GM12878 (cell line): ENCODE results near the gene BHLHA15.

Experiments
- CBX5 ChIP-seq: sonication (generic); IDR thresholded peaks from 2 replicates; pipeline ENCODE4 v1.6.1; 2016; ENCODE audit warnings: low read depth, moderate library complexity, mild to moderate bottlenecking, inconsistent platforms
- CREB1 ChIP-seq: IDR thresholded peaks from 2 replicates; pipeline ENCODE4 v1.6.1; 2012; ENCODE audit warnings: low read depth, mild to moderate bottlenecking, inconsistent platforms
- CREM ChIP-seq: IDR thresholded peaks from 2 replicates; pipeline ENCODE4 v1.6.1; 2014; ENCODE audit warnings: antibody characterized with exemption, low read depth
- EP300 ChIP-seq, 2 experiments: fragments of 150-350 bp in 1 of 2; IDR thresholded peaks; 2 replicates each; pipeline ENCODE4 v1.6.1; 2011 to 2012; ENCODE audit warnings: low read depth in 2 of 2, low read length in 2 of 2, borderline replicate concordance in 1 of 2, improper control_type of control experiment in 1 of 2, inconsistent platforms in 1 of 2; ENCODE audit not compliant: control insufficient read depth in 1 of 2
- JUND ChIP-seq: IDR thresholded peaks from 2 replicates; pipeline ENCODE4 v1.6.1; 2012; ENCODE audit warnings: low read depth, mild to moderate bottlenecking, low read length, improper control_type of control experiment, moderate library complexity
- POLR2AphosphoS5 ChIP-seq: IDR thresholded peaks from 2 replicates; pipeline ENCODE4 v1.6.1; 2011; ENCODE audit warnings: mild to moderate bottlenecking, low read length, inconsistent platforms
- POU2F2 ChIP-seq: IDR thresholded peaks from 3 replicates; pipeline ENCODE4 v1.6.1; 2011; ENCODE audit warnings: low read depth, mild to moderate bottlenecking, low read length, borderline replicate concordance
- REST ChIP-seq: IDR thresholded peaks from 2 replicates; pipeline ENCODE4 v1.6.1; 2012; ENCODE audit warnings: mild to moderate bottlenecking, low read depth, low read length
- SP1 ChIP-seq: IDR thresholded peaks from one replicate; pipeline ENCODE4 v1.6.1; 2011; ENCODE audit warnings: low read depth, low read length
- TAF1 ChIP-seq: IDR thresholded peaks from 2 replicates; pipeline ENCODE4 v1.6.1; 2011; ENCODE audit warnings: mild to moderate bottlenecking, low read depth, low read length, borderline replicate concordance
- TCF7 ChIP-seq: IDR thresholded peaks from 2 replicates; pipeline ENCODE4 v1.6.1; 2014; ENCODE audit warnings: antibody characterized with exemption, borderline replicate concordance
- ZNF384 ChIP-seq: IDR thresholded peaks from 2 replicates; pipeline ENCODE4 v1.6.1; 2012; ENCODE audit warnings: low read depth, mild to moderate bottlenecking, low read length, improper control_type of control experiment, borderline replicate concordance
- ZZZ3 ChIP-seq: IDR thresholded peaks from 2 replicates; pipeline ENCODE4 v1.6.1; 2011; ENCODE audit warnings: low read depth; ENCODE audit not compliant: control insufficient read depth, insufficient read length
- TF ChIP-seq, protein P1 (sequence below), 3 experiments: IDR thresholded peaks in 2 of 3; conservative IDR thresholded peaks in 1 of 3; 2 replicates each; pipeline ENCODE4 v1.5.1; 2011; ENCODE audit warnings: low read depth in 3 of 3, low read length in 3 of 3, mild to moderate bottlenecking in 3 of 3, control low read depth in 2 of 3, moderate library complexity in 2 of 3, inconsistent platforms in 1 of 3, mixed read lengths in 1 of 3; ENCODE audit not compliant: control insufficient read depth in 2 of 3, insufficient read depth in 1 of 3; ENCODE audit errors: extremely low read depth in 1 of 3

- TF ChIP-seq, protein P1, sequence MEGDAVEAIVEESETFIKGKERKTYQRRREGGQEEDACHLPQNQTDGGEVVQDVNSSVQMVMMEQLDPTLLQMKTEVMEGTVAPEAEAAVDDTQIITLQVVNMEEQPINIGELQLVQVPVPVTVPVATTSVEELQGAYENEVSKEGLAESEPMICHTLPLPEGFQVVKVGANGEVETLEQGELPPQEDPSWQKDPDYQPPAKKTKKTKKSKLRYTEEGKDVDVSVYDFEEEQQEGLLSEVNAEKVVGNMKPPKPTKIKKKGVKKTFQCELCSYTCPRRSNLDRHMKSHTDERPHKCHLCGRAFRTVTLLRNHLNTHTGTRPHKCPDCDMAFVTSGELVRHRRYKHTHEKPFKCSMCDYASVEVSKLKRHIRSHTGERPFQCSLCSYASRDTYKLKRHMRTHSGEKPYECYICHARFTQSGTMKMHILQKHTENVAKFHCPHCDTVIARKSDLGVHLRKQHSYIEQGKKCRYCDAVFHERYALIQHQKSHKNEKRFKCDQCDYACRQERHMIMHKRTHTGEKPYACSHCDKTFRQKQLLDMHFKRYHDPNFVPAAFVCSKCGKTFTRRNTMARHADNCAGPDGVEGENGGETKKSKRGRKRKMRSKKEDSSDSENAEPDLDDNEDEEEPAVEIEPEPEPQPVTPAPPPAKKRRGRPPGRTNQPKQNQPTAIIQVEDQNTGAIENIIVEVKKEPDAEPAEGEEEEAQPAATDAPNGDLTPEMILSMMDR (IDR thresholded peaks at IDR 0.05 in 2 of 3, conservative IDR thresholded peaks at IDR 0.05 in 1 of 3; ENCODE audit: control insufficient read depth in 2 of 3, extremely low read depth in 1 of 3, insufficient read depth in 1 of 3, low read depth in 3 of 3, low read length in 3 of 3), result no peak
- TF ChIP-seq ZZZ3 (no peak), JUND (no peak), CREM (no peak), POU2F2 (no peak), ZNF384 (no peak), CBX5 (no peak), TAF1 (no peak), TCF7 (no peak), SP1 (no peak), EP300 (IDR thresholded peaks at IDR 0.05; ENCODE audit: borderline replicate concordance in 1 of 2, control insufficient read depth in 1 of 2, low read depth in 2 of 2, low read length in 2 of 2) (no peak), REST (no peak), CREB1 (no peak), POLR2AphosphoS5 (no peak)
Measured at GRCh38 chr7:98233219-98234070, 22.2 kb downstream of the BHLHA15 start.
